ENCODE results near the gene SNRPA.

GRCh38 chr19:40705950-40706619 lies 44.9 kb upstream of the SNRPA start:
- TF ChIP-seq CTCF (IDR thresholded peaks at IDR 0.05): no peak
- no peak for TF ChIP-seq POLR2A (IDR thresholded peaks at IDR 0.05)
